Hematopoietic multipotent progenitor cell treated with erythropoietin and hydrocortisone succinate and interleukin-3 and kit ligand, for 6 days (in vitro differentiated cells): ENCODE results near the gene AKAP8.
"Not testable (repeated sequence)": the region's sequence is repeated elsewhere in the genome, so short reads cannot be mapped to it uniquely, and the experiment has no call there.

Source experiments
- DNase-seq: peaks from one replicate; pipeline ENCODE4 v3.0.0-alpha.2; 2015

AKAP8 gene

GRCh38 chr19:15371786-15372380 lies 7.7 kb downstream of the AKAP8 start:
- DNase-seq, result no peak

GRCh38 chr19:15371119-15371518 lies 8.5 kb downstream of the AKAP8 start:
- DNase-seq, result no peak

GRCh38 chr19:15369594-15369891 lies 10.0 kb downstream of the AKAP8 start:
- DNase-seq, result no peak

DNA sequence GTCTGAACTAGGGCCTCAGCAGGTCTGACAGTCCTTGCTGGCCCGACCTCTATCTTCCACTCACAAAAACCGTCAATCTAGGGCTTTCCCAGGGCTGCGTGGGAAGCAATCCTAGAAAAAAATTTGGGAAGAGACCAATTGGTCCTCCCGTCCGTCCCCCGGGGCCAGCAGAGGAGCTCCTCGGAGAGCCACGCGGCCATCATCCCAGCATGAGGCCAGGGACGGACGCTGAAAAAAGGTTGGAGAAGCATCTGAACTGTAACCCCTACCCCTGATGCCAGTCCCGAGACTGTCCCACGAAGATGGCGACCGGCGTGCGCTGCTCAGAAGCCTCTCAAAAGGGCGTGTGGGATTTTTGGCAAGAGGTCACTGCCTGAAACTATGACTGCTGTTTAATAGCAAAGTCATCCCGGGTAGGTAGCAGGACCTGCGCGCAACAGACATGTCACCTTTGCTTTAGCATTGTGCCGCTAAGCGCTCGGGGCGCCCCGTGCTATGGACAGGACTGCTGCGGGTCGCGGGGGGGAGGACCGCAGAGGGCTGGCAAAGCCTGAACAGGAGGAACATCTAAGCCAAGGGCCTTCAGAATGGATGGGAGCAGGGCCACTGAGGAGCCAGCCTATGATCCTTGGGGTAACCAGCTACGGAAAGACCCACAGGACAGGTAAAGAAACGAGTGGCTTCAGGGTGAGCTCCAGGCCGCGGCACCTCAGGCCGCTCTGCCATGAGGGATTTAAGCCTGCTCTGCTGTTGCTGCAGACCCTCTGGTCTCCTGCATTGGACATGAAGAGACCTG lies 10.6 kb downstream of the AKAP8 start:
- no peak for DNase-seq

DNA sequence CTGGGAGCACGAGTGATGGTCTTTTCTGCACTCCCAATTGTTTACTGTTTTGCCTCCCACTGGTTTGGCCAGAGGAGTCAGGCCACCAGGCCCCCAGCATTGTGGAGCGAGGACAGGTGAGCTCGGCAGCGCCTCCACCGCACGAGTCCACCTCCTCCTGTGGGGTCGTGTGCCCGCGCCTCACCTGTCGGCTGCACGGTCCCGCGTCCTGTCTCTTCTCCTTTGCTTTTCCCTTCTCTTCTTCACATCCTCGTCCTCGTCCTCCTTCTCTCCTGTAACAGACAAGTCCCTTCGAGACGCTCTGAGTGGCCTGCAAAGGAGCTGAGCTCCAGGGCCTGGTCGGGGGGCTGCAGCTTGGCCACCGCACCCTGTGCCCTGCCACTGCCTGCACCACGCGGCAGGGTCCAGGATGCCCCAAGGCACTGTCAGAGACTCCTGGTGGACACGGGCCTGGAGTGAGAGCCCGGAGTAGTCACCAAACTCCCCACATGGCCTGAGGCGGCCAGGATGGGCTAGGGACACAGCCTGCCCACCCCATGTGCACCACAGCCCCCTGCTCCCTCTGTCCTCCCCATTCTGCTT lies 11.4 kb downstream of the AKAP8 start:
- no peak for DNase-seq

DNA sequence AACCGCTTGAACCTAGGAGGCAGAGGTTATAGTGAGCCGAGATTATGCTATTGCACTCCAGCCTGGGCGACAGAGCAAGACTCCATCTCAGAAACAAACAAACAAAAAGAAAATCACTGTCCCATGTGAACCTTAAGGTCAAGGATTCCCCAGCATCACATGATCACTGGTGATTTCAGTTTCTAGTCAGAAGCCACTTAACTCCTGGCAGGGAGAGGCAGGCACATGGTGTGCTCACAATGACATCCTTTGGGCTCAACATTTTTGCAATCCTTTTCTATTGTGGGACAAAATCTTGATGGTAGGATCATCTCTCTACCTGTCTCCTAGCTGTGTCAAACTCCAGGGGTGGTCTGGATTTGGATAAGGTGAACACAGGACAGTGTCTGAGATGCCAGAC lies 12.1 kb downstream of the AKAP8 start:
- DNase-seq, result no peak

GRCh38 chr19:15365264-15365663 lies 14.3 kb downstream of the AKAP8 start:
- peak; percentile 38 for DNase-seq

DNA sequence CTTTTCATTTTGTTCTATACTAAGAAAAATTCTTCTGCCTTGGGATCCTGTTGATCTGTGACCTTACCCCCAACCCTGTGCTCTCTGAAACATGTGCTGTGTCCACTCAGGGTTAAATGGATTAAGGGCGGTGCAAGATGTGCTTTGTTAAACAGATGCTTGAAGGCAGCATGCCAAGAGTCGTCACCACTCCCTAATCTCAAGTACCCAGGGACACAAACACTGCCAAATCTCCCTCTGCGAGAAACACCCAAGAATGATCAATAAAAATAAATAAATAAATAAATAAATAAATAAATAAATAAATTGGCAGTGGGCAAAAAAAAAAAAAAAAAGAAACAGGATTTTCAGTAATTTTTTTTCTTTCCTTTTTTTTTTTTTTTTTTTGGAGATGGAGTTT lies 15.8 kb downstream of the AKAP8 start:
- peak; percentile 85 for DNase-seq

GRCh38 chr19:15363048-15363447 lies 16.5 kb downstream of the AKAP8 start:
- DNase-seq, result not testable (repeated sequence)

DNA sequence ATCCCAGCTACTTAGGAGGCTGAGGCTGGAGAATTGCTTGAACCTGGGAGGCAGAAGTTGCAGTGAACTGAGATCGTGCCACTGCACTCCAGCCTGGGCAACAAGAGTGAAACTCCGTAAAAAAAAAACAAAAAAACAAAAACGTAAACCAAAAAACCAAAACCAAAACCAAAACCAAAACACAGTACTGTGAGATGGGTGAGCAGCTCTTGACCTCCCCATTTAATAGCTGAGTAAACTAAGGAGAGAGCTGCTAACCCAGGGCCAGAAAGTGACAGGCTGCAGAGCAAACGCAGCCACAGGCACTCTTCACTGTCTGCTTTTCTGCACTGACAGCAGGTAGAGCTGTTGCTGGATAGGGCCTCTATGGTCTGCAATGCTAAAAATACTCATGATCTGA lies 19.6 kb downstream of the AKAP8 start:
- DNase-seq, result not testable (repeated sequence)

- DNase-seq, result no peak
These were observed 20.7 kb downstream of the AKAP8 start for GRCh38 chr19:15358918-15359317.

GRCh38 chr19:15357906-15358305 lies 21.7 kb downstream of the AKAP8 start:
- DNase-seq, result no peak

DNA sequence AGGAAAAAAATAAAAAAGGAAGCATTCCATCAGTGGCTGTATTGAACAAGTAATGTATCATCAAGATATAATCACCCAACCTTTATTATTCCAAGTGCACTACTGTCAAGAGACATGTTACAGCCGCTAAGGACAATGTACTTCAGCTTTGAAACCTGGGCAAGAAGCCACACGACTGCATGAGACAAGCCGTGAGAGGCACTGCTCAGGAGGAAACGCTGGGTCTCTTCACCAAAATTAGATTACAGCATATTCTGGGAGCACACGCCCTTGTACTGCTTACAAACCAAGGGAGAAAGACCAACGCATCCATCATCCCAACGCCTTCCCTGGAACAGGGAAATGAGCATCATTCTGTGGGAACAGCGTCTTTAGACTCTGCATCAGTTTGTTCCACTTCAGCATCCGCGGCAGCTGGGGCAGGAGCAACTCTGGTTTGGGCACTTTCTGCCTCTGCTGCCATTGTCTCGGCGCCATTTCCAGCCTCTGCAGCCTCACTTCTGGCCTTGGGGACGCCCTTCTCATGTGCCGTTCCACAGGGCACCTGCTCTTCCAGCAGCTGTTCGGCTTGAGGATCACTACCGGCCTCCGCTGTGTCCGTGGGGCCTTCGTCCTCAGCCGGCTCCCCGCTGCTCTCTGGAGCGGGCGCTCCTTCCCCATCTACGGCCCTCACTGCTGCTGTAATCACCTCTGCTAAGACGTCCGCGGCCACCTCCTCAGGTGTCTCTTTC lies 24.9 kb downstream of the AKAP8 start:
- DNase-seq, result no peak

GRCh38 chr19:15353908-15354307 lies 25.7 kb downstream of the AKAP8 start:
- DNase-seq, result no peak

- DNase-seq, result not testable (repeated sequence)
These were observed 27.1 kb downstream of the AKAP8 start for GRCh38 chr19:15352535-15352934.

GRCh38 chr19:15341328-15341727 lies 38.3 kb downstream of the AKAP8 start:
- not testable (repeated sequence) for DNase-seq

- no peak for DNase-seq
These were observed 39.5 kb downstream of the AKAP8 start for GRCh38 chr19:15340086-15340485.

- no peak for DNase-seq
These were observed 42.4 kb downstream of the AKAP8 start for GRCh38 chr19:15337202-15337601.

GRCh38 chr19:15335992-15336391 lies 43.6 kb downstream of the AKAP8 start:
- not testable (repeated sequence) for DNase-seq

DNA sequence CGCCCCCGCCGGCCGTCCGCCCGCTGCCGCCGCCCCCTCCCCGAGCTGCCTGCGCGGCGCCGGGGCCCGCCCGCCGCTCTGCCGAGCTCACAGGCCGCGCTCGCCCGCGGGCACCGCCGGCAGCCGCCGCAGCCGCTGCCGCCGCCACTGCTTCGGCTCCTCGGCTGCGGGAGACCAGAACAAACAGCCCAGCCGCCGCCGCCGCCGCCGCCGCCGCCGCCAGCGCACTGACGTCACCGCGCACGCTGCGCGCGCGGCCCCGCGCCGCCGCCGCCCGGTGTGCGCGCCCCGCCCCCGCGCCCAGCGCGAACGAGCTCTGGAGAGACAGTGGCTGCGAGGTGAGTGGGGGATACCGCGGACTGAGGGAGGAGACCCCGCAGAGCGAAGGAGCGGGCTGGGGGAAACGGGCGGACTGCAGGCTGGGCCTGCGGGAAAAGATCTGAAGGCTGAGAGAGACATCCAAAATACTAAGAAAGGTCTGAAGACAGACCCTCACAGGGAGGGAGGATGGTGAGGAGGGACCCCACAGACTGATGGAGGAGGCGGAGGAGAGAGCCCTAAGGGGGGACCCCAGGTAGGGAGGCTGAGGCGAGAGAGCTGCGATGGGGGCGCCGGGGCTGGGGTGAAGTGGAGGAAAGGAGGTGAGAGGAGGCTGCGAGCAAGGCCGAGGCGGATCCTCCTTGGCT lies 47.1 kb downstream of the AKAP8 start, which contains the start of gene BRD4:
Gene BRD4, minus strand, starts transcription at position 229 of the 686 bp plus-strand sequence. CDS start 59,440 bp downstream, outside the sequence.
- DNase-seq, result peak; percentile 75

- peak; percentile 75 for DNase-seq
These were observed 47.9 kb downstream of the AKAP8 start for GRCh38 chr19:15331419-15332310.
